Measurements from ENCODE around the gene ATOSB.

Gene ATOSB

GRCh38 chr9:35096035-35096849, 19.4 kb downstream of the ATOSB start, which contains the start of gene PIGO (continued):
- TF ChIP-seq ZNF184 (tag by site-specific recombination; IDR thresholded peaks at IDR 0.05), result 0 out of 2 replicates have a peak, but pooled peaks have one; percentile 47
- TF ChIP-seq, protein P1, sequence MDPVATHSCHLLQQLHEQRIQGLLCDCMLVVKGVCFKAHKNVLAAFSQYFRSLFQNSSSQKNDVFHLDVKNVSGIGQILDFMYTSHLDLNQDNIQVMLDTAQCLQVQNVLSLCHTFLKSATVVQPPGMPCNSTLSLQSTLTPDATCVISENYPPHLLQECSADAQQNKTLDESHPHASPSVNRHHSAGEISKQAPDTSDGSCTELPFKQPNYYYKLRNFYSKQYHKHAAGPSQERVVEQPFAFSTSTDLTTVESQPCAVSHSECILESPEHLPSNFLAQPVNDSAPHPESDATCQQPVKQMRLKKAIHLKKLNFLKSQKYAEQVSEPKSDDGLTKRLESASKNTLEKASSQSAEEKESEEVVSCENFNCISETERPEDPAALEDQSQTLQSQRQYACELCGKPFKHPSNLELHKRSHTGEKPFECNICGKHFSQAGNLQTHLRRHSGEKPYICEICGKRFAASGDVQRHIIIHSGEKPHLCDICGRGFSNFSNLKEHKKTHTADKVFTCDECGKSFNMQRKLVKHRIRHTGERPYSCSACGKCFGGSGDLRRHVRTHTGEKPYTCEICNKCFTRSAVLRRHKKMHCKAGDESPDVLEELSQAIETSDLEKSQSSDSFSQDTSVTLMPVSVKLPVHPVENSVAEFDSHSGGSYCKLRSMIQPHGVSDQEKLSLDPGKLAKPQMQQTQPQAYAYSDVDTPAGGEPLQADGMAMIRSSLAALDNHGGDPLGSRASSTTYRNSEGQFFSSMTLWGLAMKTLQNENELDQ (tag by site-specific recombination; IDR thresholded peaks at IDR 0.05; ENCODE audit: low read depth), result no peak
- TF ChIP-seq ZNF354C (tag by site-specific recombination; IDR thresholded peaks at IDR 0.05; ENCODE audit: borderline replicate concordance, low read depth), result no peak
- TF ChIP-seq ZNF677 (tag by site-specific recombination; IDR thresholded peaks at IDR 0.05), result no peak
- no peak for TF ChIP-seq ZNF514 (tag by site-specific recombination; IDR thresholded peaks at IDR 0.05)
- no peak for TF ChIP-seq ZNF248 (tag by site-specific recombination; IDR thresholded peaks at IDR 0.05)
- no peak for TF ChIP-seq FEZF1 (tag by site-specific recombination; IDR thresholded peaks at IDR 0.05)
- no peak for TF ChIP-seq ZNF48 (tag by site-specific recombination; IDR thresholded peaks at IDR 0.05)
- no peak for TF ChIP-seq OVOL3 (tag by site-specific recombination; IDR thresholded peaks at IDR 0.05)
- TF ChIP-seq SP2 (tag by site-specific recombination; IDR thresholded peaks at IDR 0.05), result peak; percentile 58
- TF ChIP-seq ZFP41 (tag by site-specific recombination; IDR thresholded peaks at IDR 0.05; ENCODE audit: borderline replicate concordance), result no peak
- 0 out of 2 replicates have a peak, but pooled peaks have one; percentile 43 for TF ChIP-seq ZIC2 (tag by site-specific recombination; IDR thresholded peaks at IDR 0.05)
- peak; percentile 55; the same call in 1 of the 2 replicates for TF ChIP-seq SCRT2 (tag by site-specific recombination; IDR thresholded peaks at IDR 0.05)
- TF ChIP-seq, protein P2, sequence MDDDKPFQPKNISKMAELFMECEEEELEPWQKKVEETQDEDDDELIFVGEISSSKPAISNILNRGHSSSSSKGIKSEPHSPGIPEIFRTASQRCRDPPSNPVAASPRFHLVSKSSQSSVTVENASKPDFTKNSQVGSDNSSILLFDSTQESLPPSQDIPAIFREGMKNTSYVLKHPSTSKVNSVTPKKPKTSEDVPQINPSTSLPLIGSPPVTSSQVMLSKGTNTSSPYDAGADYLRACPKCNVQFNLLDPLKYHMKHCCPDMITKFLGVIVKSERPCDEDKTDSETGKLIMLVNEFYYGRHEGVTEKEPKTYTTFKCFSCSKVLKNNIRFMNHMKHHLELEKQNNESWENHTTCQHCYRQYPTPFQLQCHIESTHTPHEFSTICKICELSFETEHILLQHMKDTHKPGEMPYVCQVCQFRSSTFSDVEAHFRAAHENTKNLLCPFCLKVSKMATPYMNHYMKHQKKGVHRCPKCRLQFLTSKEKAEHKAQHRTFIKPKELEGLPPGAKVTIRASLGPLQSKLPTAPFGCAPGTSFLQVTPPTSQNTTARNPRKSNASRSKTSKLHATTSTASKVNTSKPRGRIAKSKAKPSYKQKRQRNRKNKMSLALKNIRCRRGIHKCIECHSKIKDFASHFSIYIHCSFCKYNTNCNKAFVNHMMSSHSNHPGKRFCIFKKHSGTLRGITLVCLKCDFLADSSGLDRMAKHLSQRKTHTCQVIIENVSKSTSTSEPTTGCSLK (tag by site-specific recombination; IDR thresholded peaks at IDR 0.05), result no peak
- peak; percentile 61 for TF ChIP-seq ZBTB8A (tag by site-specific recombination; IDR thresholded peaks at IDR 0.05)
- TF ChIP-seq, protein P3, sequence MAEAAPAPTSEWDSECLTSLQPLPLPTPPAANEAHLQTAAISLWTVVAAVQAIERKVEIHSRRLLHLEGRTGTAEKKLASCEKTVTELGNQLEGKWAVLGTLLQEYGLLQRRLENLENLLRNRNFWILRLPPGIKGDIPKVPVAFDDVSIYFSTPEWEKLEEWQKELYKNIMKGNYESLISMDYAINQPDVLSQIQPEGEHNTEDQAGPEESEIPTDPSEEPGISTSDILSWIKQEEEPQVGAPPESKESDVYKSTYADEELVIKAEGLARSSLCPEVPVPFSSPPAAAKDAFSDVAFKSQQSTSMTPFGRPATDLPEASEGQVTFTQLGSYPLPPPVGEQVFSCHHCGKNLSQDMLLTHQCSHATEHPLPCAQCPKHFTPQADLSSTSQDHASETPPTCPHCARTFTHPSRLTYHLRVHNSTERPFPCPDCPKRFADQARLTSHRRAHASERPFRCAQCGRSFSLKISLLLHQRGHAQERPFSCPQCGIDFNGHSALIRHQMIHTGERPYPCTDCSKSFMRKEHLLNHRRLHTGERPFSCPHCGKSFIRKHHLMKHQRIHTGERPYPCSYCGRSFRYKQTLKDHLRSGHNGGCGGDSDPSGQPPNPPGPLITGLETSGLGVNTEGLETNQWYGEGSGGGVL (tag by site-specific recombination; IDR thresholded peaks at IDR 0.05), result no peak
- TF ChIP-seq ZNF501 (tag by site-specific recombination; IDR thresholded peaks at IDR 0.05), result peak; percentile 84
- TF ChIP-seq ZNF16 (tag by site-specific recombination; IDR thresholded peaks at IDR 0.05; ENCODE audit: low read depth), result no peak
- no peak for TF ChIP-seq ZNF626 (tag by site-specific recombination; IDR thresholded peaks at IDR 0.05)
- TF ChIP-seq, protein P4, sequence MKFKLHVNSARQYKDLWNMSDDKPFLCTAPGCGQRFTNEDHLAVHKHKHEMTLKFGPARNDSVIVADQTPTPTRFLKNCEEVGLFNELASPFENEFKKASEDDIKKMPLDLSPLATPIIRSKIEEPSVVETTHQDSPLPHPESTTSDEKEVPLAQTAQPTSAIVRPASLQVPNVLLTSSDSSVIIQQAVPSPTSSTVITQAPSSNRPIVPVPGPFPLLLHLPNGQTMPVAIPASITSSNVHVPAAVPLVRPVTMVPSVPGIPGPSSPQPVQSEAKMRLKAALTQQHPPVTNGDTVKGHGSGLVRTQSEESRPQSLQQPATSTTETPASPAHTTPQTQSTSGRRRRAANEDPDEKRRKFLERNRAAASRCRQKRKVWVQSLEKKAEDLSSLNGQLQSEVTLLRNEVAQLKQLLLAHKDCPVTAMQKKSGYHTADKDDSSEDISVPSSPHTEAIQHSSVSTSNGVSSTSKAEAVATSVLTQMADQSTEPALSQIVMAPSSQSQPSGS (tag by site-specific recombination; IDR thresholded peaks at IDR 0.05; ENCODE audit: low read depth), result no peak
- no peak for TF ChIP-seq ZNF211 (tag by site-specific recombination; IDR thresholded peaks at IDR 0.05; ENCODE audit: low read depth)
- 0 out of 2 replicates have a peak, but pooled peaks have one; percentile 77 for TF ChIP-seq YY1 (tag by site-specific recombination; IDR thresholded peaks at IDR 0.05)
- no peak for TF ChIP-seq ZNF488 (tag by site-specific recombination; IDR thresholded peaks at IDR 0.05)
- no peak for TF ChIP-seq RBAK (tag by site-specific recombination; IDR thresholded peaks at IDR 0.05)
- TF ChIP-seq ZNF707 (tag by site-specific recombination; IDR thresholded peaks at IDR 0.05), result no peak
- TF ChIP-seq REPIN1 (tag by site-specific recombination; IDR thresholded peaks at IDR 0.05; ENCODE audit: low read depth), result peak; percentile 70; the same call in 1 of the 2 replicates
- TF ChIP-seq ZNF2 (tag by site-specific recombination; IDR thresholded peaks at IDR 0.05), result peak; percentile 86
- TF ChIP-seq ZNF776 (tag by site-specific recombination; IDR thresholded peaks at IDR 0.05; ENCODE audit: borderline replicate concordance), result no peak
- peak; percentile 65; the same call in 1 of the 2 replicates for TF ChIP-seq YY2 (tag by site-specific recombination; IDR thresholded peaks at IDR 0.05)
- peak; percentile 15; the same call in 1 of the 2 replicates for TF ChIP-seq ZSCAN23 (tag by site-specific recombination; IDR thresholded peaks at IDR 0.05)
- TF ChIP-seq ZNF146 (tag by site-specific recombination; IDR thresholded peaks at IDR 0.05), result no peak
- TF ChIP-seq ZNF510 (tag by site-specific recombination; IDR thresholded peaks at IDR 0.05; ENCODE audit: insufficient replicate concordance), result no peak
